Stimulated activated CD8-positive, alpha-beta memory T cell treated with anti-CD3 and anti-CD28 coated beads, Interleukin-4, amount 100 ng/mL, for 4 hours (primary cell): ENCODE data around the gene BCL10.
"Not testable (repeated sequence)": the region's sequence is repeated elsewhere in the genome, so short reads cannot be mapped to it uniquely, and the experiment has no call there.

Experiments
- DNase-seq, 2 donors: peaks; one replicate each; pipeline ENCODE4 v3.0.0-alpha.2; 2020; ENCODE audit warnings: low read depth in 2 of 2, low spot score in 1 of 2

BCL10 gene

GRCh38 chr1:85268801-85269585 is 7.4 kb downstream of the BCL10 start:
- no peak for DNase-seq

- no peak for DNase-seq
These were observed 9.1 kb downstream of the BCL10 start for GRCh38 chr1:85267313-85267712.

GRCh38 chr1:85264150-85264549 is 12.3 kb downstream of the BCL10 start:
- DNase-seq = no peak

- DNase-seq = no peak
These were observed 13.4 kb downstream of the BCL10 start for GRCh38 chr1:85262985-85263384.

GRCh38 chr1:85259912-85260274 is 16.5 kb downstream of the BCL10 start:
- no peak for DNase-seq

- DNase-seq = peak; percentile 87 to 97
These were observed 17.1 kb downstream of the BCL10 start, which contains the start of gene C1orf52 for GRCh38 chr1:85259118-85259911. TSS of gene C1orf52 (minus strand) at chr1:85259662. CDS start at chr1:85259633, 29 bp downstream.

- DNase-seq = no peak
These were observed 17.8 kb downstream of the BCL10 start for GRCh38 chr1:85258536-85259117.

GRCh38 chr1:85249042-85249441 is 27.4 kb downstream of the BCL10 start:
- DNase-seq = not testable (repeated sequence)

GRCh38 chr1:85245891-85246290 is 30.5 kb downstream of the BCL10 start:
- DNase-seq = no peak

GRCh38 chr1:85245456-85245855 is 31.0 kb downstream of the BCL10 start:
- no peak for DNase-seq

- no peak for DNase-seq
These were observed 32.0 kb downstream of the BCL10 start for GRCh38 chr1:85244271-85245061.

GRCh38 chr1:85243372-85243771 is 33.1 kb downstream of the BCL10 start:
- DNase-seq = no peak

GRCh38 chr1:85240643-85241042 is 35.8 kb downstream of the BCL10 start:
- DNase-seq = no peak

GRCh38 chr1:85240174-85240601 is 36.2 kb downstream of the BCL10 start:
- DNase-seq = no peak

GRCh38 chr1:85237613-85238012 is 38.8 kb downstream of the BCL10 start:
- DNase-seq = no peak

- no peak for DNase-seq
These were observed 46.0 kb downstream of the BCL10 start for GRCh38 chr1:85230305-85230977.

- DNase-seq = no peak
These were observed 46.8 kb downstream of the BCL10 start for GRCh38 chr1:85229574-85230097.

GRCh38 chr1:85228972-85229371 is 47.5 kb downstream of the BCL10 start:
- no peak for DNase-seq

GRCh38 chr1:85225624-85226380 is 50.6 kb downstream of the BCL10 start:
- DNase-seq = no peak
